Activated naive CD8-positive, alpha-beta T cell treated with anti-CD3 and anti-CD28 coated beads, Interleukin-2, amount 50 U/mL, for 16 hours (primary cell): ENCODE data around the gene GPR55.

ENCODE experiments used
- DNase-seq: peaks from one replicate; pipeline ENCODE4 v3.0.0-alpha.2; 2020; ENCODE audit warnings: low read depth, low spot score

GPR55 gene

GRCh38 chr2:230919240-230919639 lies 5.8 kb downstream of the GPR55 start:
- DNase-seq: no peak

- DNase-seq: no peak
Measured at GRCh38 chr2:230916218-230916617, 8.8 kb downstream of the GPR55 start.

GRCh38 chr2:230915319-230915718 lies 9.7 kb downstream of the GPR55 start:
- no peak for DNase-seq

GRCh38 chr2:230914886-230915285 lies 10.2 kb downstream of the GPR55 start:
- DNase-seq: no peak

- no peak for DNase-seq
Measured at GRCh38 chr2:230913406-230914143, 11.5 kb downstream of the GPR55 start.

- no peak for DNase-seq
Measured at GRCh38 chr2:230912724-230913123, 12.3 kb downstream of the GPR55 start.

GRCh38 chr2:230912046-230912445 lies 13.0 kb downstream of the GPR55 start:
- DNase-seq: no peak

- DNase-seq: no peak
Measured at GRCh38 chr2:230910546-230911177, 14.4 kb downstream of the GPR55 start.

- no peak for DNase-seq
Measured at GRCh38 chr2:230909841-230910545, 15.0 kb downstream of the GPR55 start.

- DNase-seq: no peak
Measured at GRCh38 chr2:230908595-230909191, 16.3 kb downstream of the GPR55 start.

- no peak for DNase-seq
Measured at GRCh38 chr2:230908092-230908594, 16.9 kb downstream of the GPR55 start.

- no peak for DNase-seq
Measured at GRCh38 chr2:230907361-230908091, 17.5 kb downstream of the GPR55 start.

- DNase-seq: no peak
Measured at GRCh38 chr2:230906471-230907230, 18.4 kb downstream of the GPR55 start.

GRCh38 chr2:230905448-230906421 lies 19.3 kb downstream of the GPR55 start:
- DNase-seq: peak; percentile 87

GRCh38 chr2:230904856-230905447 lies 20.1 kb downstream of the GPR55 start:
- no peak for DNase-seq

GRCh38 chr2:230903231-230904150 lies 21.6 kb downstream of the GPR55 start:
- DNase-seq: no peak

GRCh38 chr2:230902180-230902899 lies 22.7 kb downstream of the GPR55 start:
- no peak for DNase-seq
